NCI-H1092 (cell line): Measurements from ENCODE around the gene CALHM1.
"Not testable (repeated sequence)": the region's sequence is repeated elsewhere in the genome, so short reads cannot be mapped to it uniquely, and the experiment has no call there.

Experiments
- DNase-seq: peaks from one replicate; lab custom pipeline; 2025; lab: John Stamatoyannopoulos, UW

The CALHM1 gene

DNA sequence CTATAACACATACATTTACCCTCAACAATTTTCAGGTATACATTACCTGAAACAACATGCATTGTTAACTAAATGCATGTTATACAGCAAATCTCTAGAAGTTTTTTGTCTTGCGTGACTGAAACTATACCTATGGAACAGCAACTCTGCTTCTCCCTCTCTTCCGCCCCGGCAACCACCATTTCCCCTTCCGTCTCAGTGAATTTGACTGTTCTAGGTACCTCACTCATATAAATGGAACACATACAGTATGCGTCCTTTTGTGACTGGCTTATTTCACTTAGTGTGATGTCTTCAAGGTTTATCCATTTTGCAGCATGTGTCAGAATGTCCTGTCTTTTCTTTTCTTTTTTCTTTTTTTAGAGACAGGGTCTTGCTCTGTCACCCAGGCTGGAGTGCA is 29.1 kb downstream of the CALHM1 start:
- DNase-seq = no peak

DNA sequence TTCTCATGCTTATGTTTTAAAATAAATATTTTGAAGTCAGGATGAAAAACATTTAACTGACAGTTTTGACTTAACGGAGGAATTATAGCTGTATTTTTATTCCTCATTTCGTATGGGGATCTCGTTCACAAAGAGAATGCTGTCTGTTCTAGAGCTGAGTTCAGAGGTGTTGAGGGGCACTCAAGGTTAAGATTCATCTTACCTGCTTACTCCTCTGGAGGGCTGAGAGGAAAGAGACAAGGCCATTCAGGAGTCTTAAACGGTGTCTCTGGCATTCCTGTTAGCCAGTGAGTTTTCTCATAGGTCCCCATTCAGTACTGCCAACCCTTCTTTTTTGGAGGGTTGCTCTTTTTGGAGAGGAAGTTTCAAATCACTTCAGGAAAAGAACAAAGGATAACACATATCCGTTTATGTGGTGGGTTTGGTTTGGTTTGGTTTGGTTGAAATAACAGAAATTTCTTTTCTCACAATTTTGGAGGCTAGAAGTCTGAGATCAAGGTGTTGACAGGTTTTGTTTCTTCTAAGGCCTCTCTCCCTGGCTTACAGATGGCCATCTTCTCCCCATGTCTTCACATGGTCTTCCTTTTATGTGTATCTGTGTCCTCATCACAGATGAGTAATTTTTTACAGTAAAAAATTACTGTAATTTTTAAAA is 29.6 kb downstream of the CALHM1 start:
- no peak for DNase-seq

DNA sequence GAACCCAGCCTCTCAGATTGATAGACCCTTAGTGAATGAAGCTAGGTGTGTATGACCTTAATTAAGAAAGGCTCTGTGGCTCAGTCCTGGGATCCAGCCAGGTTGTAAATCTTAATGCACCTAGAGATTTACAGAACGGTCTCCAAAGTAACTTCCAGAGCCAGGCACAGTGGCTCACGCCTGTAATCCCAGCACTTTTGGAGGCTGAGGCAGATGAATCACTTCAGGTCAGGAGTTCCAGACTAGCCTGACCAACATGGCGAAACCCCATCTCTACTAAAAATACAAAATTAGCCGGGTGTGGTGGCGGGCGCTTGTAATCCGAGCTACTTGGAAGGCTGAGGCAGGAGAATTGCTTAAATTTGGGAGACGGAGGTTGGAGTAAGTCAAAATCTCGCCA is 30.8 kb downstream of the CALHM1 start:
- DNase-seq = no peak

DNA sequence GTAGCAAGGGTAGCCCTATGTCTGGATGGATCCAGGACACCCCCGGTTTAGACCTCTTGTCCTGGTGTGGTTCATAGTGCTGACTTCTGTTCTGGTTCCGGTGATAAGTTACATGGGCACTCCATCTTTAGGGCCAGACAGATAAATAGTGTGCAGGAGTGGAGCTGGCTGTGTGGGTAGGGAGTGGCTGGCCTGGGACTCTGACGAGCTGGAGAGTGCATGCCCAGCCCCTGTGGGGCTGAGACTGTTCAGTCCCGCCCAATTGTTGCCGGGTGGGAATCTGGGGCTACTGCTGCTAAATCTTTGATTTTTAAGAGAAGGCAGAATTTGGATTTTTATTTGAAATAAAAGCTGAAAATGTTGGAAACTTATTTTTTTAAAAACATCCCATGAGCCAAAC is 35.0 kb downstream of the CALHM1 start:
- no peak for DNase-seq

DNA sequence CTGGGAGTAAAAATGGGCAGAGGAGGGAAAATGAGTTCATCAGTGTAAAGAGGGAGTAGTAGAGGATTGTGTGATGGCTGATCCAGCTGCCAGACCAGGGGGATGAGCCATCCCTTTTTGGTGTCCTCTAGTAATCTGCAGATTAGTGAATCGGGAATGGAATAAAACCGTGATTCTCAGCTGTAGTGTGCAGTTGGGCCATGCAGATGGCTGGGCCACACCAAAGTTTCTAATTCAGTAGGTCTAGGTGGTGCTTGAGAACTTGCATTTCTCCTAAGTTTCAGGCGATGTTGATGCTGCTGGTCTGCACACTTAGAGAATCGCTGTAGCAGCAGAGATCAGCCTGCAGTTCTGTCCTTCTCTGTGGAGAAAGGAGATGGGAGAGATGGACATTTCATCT is 39.6 kb downstream of the CALHM1 start:
- DNase-seq = no peak

DNA sequence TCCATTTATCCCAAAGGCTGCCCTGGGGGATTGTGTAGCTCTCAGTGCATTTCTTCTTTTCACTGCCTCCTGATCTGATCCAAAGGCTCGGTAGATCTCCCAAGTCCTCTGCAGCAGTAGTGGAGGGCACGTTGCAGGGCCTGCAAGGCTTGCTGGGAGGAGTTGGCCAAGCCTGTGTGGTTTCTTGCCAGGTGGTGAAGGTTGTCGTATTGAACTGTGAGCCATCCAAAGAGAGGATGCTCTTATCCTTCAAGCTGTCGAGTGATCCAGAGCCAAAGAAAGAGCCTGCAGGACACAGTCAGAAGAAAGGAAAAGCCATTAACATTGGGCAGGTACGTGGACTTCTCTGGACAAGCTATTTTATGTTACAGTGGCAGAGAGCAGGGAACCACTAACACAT is 41.1 kb downstream of the CALHM1 start:
- no peak for DNase-seq

DNA sequence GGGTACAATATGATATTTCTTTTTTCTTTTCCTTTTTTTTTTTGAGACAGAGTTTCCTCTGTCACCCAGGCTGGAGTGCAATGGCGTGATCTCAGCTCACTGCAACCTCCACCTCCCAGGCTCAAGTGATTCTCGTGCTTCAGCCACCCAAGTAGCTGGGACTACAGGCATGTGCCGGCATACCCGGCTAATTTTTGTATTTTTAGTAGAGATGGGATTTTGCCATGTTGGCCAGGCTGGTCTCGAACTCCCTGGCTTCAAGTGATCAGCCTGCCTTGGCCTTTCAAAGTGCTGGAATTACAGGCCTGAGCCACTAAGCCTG is 41.6 kb downstream of the CALHM1 start:
- DNase-seq = not testable (repeated sequence)

DNA sequence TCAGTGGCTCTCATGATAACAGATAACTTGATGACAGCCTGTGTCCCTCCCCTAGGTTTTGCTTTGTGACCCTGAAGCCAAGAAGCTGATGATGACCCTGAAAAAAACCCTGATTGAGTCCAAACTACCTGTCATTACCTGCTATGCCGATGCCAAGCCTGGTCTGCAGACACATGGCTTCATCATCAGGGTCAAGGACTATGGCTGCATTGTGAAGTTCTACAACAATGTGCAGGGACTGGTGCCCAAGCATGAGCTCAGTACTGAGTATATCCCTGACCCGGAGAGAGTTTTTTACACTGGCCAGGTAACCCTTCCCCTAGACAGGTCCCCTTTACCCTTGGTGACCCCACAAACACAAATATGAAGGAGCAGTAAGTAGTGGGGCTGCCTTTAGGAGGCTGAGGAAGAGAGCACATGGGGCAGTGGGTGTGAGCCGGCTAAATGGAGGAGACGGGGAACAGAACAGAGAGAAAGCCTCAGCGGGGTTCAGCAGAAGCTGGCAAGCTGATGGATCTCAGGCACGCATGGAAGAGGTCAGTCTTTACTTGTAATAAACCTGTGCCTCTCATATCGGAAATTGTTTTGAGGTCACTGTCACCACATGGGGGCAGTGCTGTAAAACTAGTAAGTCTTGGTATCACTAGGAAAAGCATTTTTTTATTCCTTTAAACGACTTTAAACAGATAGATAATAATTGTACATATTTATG is 42.1 kb downstream of the CALHM1 start:
- DNase-seq = peak; percentile 34

DNA sequence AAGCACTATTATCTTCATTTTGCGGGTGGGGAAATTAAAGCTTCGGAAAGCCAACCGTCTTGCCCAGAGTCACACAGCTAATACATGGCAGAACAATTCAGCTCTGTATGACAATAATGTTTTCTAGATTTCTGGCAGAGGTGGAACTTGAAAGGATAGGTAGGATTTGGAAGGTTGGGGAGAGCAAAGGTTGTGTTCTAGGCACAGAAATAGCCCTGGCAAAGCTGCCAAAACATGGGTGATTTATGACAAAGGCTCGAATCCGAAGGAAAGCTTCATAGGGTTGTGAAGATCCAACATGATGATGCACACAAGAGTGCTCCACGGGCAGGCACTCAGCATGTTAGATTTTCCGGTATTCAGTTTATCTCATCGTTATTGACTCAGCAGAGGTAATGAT is 43.1 kb downstream of the CALHM1 start:
- DNase-seq = no peak

DNA sequence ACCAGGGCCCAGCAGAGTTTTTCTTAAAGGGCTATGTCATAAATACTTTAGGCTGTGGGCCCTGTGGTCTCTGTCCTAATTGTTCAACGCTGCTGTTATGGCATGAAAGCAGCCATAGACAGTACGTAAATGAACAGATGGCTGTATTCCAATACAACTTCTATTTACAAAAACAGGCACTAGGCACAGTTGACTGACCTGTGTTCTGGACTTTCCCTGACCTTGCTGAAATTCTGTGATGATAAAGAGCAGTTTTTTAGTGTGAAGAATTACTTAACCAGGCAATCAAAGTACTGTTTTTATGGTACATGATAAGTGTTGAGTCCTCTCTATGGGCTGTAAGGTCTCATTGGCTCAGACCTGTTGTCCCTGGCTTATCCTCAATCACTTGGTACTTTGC is 45.1 kb downstream of the CALHM1 start:
- DNase-seq = no peak
